ENCODE data around the gene SIK1. TPM values are rescaled to one million over a fixed set of nuclear protein-coding genes. Genes with fewer than 3 reads are reported as not detected.
"Not testable (repeated sequence)": the region's sequence is repeated elsewhere in the genome, so short reads cannot be mapped to it uniquely, and the experiment has no call there.

Gene SIK1
- polyA plus RNA-seq, 2 donors: 1.3 to 4.6 TPM

GRCh38 chr21:43456616-43457314 lies 29.8 kb upstream of the SIK1 start:
- not testable (repeated sequence) for H3K27me3 ChIP-seq (ENCODE audit: control insufficient read depth in 1 of 2, insufficient read depth in 2 of 2, low read length in 2 of 2); H3K4me3 ChIP-seq (ENCODE audit: low read depth in 1 of 2, low read length in 2 of 2); H3K9me3 ChIP-seq (ENCODE audit: control insufficient read depth in 2 of 2, insufficient read depth in 1 of 2, low read depth in 1 of 2, low read length in 1 of 2); H3K4me1 ChIP-seq (ENCODE audit: control insufficient read depth in 2 of 2, insufficient read depth in 2 of 2, low read length in 1 of 2); H3K27ac ChIP-seq (ENCODE audit: low read depth in 2 of 2, low read length in 1 of 2); H3K36me3 ChIP-seq (ENCODE audit: control insufficient read depth in 2 of 2, insufficient read depth in 2 of 2, low read length in 1 of 2)
- WGBS, 2 donors: no CpG with 5 or more reads among the region's 33 CpGs

DNA sequence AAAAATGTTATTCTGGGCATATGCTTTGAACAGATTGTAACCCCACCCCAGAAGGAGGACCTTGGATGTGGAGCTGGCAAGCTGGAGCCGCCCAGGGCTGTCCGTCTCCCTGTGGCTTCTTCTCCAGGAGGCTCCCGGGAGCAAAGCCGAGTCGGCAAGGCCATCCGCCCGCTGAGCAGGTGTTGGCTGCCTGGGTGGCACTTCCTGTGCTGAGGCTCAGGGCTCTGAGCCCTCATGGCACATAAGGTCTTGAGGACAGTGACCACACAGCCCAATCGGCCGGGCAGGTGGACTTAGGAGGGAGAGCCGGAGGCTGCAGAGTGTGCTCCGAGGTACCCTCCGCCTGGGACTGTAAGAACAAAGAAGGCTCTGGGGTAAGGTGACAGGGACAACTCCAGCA lies 28.8 kb upstream of the SIK1 start:
- not testable (repeated sequence) for H3K9me3 ChIP-seq (ENCODE audit: control insufficient read depth in 2 of 2, insufficient read depth in 1 of 2, low read depth in 1 of 2, low read length in 1 of 2); H3K27me3 ChIP-seq (ENCODE audit: control insufficient read depth in 1 of 2, insufficient read depth in 2 of 2, low read length in 2 of 2); H3K4me1 ChIP-seq (ENCODE audit: control insufficient read depth in 2 of 2, insufficient read depth in 2 of 2, low read length in 1 of 2); H3K4me3 ChIP-seq (ENCODE audit: low read depth in 1 of 2, low read length in 2 of 2); H3K36me3 ChIP-seq (ENCODE audit: control insufficient read depth in 2 of 2, insufficient read depth in 2 of 2, low read length in 1 of 2); H3K27ac ChIP-seq (ENCODE audit: low read depth in 2 of 2, low read length in 1 of 2)
- no CpG with 5 or more reads among the region's 12 CpGs for WGBS, 2 donors

DNA sequence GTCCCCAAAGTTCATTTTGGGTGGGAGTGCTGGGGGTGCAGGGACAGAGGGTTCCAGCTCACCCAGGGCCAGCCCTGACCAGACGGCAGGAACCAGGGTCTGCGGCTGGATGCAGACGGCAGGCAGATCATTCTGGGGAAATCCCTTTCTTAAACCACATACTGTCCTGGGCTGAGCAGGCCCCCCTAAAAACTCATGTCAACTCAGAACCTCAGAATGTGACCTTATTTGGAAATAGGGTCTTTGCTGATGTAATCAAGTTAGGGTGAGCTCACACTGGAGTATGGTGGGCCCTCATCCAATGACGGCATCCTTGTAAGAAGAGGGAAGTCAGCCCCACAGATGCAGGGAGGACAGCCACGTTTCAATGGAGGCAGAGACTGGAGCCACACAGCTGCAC lies 27.2 kb upstream of the SIK1 start:
- H3K4me3 ChIP-seq (ENCODE audit: low read depth in 1 of 2, low read length in 2 of 2); H3K4me1 ChIP-seq (ENCODE audit: control insufficient read depth in 2 of 2, insufficient read depth in 2 of 2, low read length in 1 of 2); H3K27ac ChIP-seq (ENCODE audit: low read depth in 2 of 2, low read length in 1 of 2); H3K9me3 ChIP-seq (ENCODE audit: control insufficient read depth in 2 of 2, insufficient read depth in 1 of 2, low read depth in 1 of 2, low read length in 1 of 2); H3K36me3 ChIP-seq (ENCODE audit: control insufficient read depth in 2 of 2, insufficient read depth in 2 of 2, low read length in 1 of 2); H3K27me3 ChIP-seq (ENCODE audit: control insufficient read depth in 1 of 2, insufficient read depth in 2 of 2, low read length in 2 of 2): not testable (repeated sequence)
- WGBS, 2 donors: no CpG with 5 or more reads among the region's 5 CpGs

DNA sequence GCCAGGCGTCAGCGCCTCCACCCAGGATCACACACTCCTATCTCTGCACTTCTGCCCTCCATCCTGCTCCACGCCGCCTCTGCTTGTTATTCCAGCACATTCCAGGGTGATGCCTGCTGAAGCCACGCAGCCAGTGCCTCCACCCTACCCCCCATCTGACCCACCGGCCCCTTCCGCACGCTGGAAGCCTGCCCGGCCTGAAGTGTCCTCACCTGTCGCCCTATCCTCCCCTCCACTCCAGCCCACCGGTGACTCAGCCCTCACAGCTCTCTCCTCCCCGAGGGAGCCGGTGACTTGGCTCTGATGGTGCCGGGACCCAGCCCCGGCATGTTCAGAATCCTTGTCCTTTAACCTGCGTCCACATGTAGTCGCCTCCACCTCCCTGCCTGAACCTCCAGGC lies 24.9 kb upstream of the SIK1 start:
- WGBS, 2 donors: 51% methylated on average over 2 of the region's 17 CpGs; no CpG with 5 or more reads in 1 of the 2 donors
- not testable (repeated sequence) for H3K27me3 ChIP-seq (ENCODE audit: control insufficient read depth in 1 of 2, insufficient read depth in 2 of 2, low read length in 2 of 2); H3K4me3 ChIP-seq (ENCODE audit: low read depth in 1 of 2, low read length in 2 of 2); H3K36me3 ChIP-seq (ENCODE audit: control insufficient read depth in 2 of 2, insufficient read depth in 2 of 2, low read length in 1 of 2); H3K27ac ChIP-seq (ENCODE audit: low read depth in 2 of 2, low read length in 1 of 2); H3K4me1 ChIP-seq (ENCODE audit: control insufficient read depth in 2 of 2, insufficient read depth in 2 of 2, low read length in 1 of 2); H3K9me3 ChIP-seq (ENCODE audit: control insufficient read depth in 2 of 2, insufficient read depth in 1 of 2, low read depth in 1 of 2, low read length in 1 of 2)

DNA sequence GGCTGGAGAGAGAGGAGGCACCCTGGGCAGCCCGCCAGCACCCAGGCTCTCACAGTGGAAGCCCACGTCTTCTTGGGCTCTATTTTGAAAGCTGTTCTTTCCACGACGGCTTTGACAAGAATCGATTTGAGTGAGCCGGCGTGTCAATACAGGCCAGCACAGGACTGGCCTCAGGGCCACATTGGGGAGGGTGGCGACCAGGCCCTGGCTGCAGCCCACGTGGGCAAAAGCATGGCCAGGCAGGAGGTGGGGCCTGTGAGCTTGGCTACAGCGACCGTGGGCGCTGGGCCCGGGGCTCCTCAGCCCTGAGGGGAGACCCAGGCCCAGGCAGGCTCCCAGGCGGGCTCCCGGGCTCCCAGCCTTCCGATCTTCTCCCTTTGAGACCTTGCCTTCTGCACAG lies 23.4 kb upstream of the SIK1 start:
- not testable (repeated sequence) for H3K4me3 ChIP-seq (ENCODE audit: low read depth in 1 of 2, low read length in 2 of 2); H3K27me3 ChIP-seq (ENCODE audit: control insufficient read depth in 1 of 2, insufficient read depth in 2 of 2, low read length in 2 of 2); H3K9me3 ChIP-seq (ENCODE audit: control insufficient read depth in 2 of 2, insufficient read depth in 1 of 2, low read depth in 1 of 2, low read length in 1 of 2); H3K27ac ChIP-seq (ENCODE audit: low read depth in 2 of 2, low read length in 1 of 2); H3K36me3 ChIP-seq (ENCODE audit: control insufficient read depth in 2 of 2, insufficient read depth in 2 of 2, low read length in 1 of 2); H3K4me1 ChIP-seq (ENCODE audit: control insufficient read depth in 2 of 2, insufficient read depth in 2 of 2, low read length in 1 of 2)
- WGBS, 2 donors: no CpG with 5 or more reads among the region's 16 CpGs

- H3K9me3 ChIP-seq (ENCODE audit: control insufficient read depth in 2 of 2, insufficient read depth in 1 of 2, low read depth in 1 of 2, low read length in 1 of 2); H3K27ac ChIP-seq (ENCODE audit: low read depth in 2 of 2, low read length in 1 of 2); H3K4me3 ChIP-seq (ENCODE audit: low read depth in 1 of 2, low read length in 2 of 2); H3K27me3 ChIP-seq (ENCODE audit: control insufficient read depth in 1 of 2, insufficient read depth in 2 of 2, low read length in 2 of 2); H3K36me3 ChIP-seq (ENCODE audit: control insufficient read depth in 2 of 2, insufficient read depth in 2 of 2, low read length in 1 of 2); H3K4me1 ChIP-seq (ENCODE audit: control insufficient read depth in 2 of 2, insufficient read depth in 2 of 2, low read length in 1 of 2): not testable (repeated sequence)
- WGBS, 2 donors: no CpG with 5 or more reads among the region's 23 CpGs
Measured at GRCh38 chr21:43447353-43447977, 20.5 kb upstream of the SIK1 start.

DNA sequence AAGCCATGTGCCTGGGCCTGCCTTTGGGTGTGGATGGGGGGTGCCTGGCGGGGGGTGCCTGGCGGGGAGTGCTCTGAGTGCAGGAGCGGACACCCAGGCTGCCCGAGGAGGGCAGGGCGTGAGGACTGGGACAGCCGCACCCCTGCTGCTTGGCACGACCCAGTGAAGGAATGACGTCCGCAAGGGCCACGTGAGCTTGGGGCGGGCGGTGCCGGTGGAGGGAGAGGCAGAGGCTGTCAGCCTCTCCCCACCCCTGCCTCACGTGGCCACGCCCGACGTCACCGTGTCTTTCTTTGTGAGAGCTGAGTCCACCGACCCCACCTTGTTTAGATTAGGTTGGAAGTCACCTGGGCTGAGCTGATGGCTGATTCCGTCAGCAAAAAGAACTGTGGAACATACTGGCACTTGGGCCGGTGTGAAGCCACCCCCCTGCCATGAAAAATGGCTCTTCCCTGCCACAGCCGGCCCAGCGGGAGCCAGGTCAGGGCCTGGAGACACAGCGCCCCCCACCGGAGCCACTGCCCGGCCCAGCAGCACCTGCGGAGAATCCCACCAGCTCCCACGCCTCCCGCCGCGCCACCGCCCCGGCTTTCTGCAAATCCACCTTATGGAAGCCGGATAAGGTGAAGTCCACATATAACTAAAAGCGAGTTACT lies 19.5 kb upstream of the SIK1 start:
- not testable (repeated sequence) for H3K27me3 ChIP-seq (ENCODE audit: control insufficient read depth in 1 of 2, insufficient read depth in 2 of 2, low read length in 2 of 2)

DNA sequence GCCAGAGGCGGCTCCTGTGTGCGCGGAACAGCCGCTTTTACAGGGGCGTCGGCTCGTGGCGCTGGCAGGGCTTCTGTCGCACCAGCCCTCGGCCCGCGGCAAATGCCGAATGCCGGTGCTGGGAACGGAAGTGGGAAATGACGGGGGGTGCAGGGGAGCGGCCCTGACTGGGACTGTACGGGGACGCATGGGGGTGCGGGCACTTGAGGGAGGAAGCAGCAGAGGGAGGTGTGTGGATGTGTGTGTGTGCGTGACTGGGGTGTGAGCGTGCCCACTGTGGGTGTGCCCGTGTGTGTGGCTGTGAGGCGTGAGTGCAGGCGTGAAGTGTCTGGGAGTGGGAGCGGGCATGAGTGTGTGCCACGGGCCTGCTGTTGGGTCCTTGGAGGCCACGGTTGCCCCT lies 17.6 kb upstream of the SIK1 start:
- H3K9me3 ChIP-seq (ENCODE audit: control insufficient read depth in 2 of 2, insufficient read depth in 1 of 2, low read depth in 1 of 2, low read length in 1 of 2); H3K27me3 ChIP-seq (ENCODE audit: control insufficient read depth in 1 of 2, insufficient read depth in 2 of 2, low read length in 2 of 2); H3K4me3 ChIP-seq (ENCODE audit: low read depth in 1 of 2, low read length in 2 of 2); H3K36me3 ChIP-seq (ENCODE audit: control insufficient read depth in 2 of 2, insufficient read depth in 2 of 2, low read length in 1 of 2); H3K27ac ChIP-seq (ENCODE audit: low read depth in 2 of 2, low read length in 1 of 2); H3K4me1 ChIP-seq (ENCODE audit: control insufficient read depth in 2 of 2, insufficient read depth in 2 of 2, low read length in 1 of 2): not testable (repeated sequence)
- 62% methylated on average over 12 of the region's 28 CpGs; no CpG with 5 or more reads in 1 of the 2 donors for WGBS, 2 donors

More for the DNA sequence above, 19.5 kb upstream of the SIK1 start:
- H3K9me3 ChIP-seq (ENCODE audit: control insufficient read depth in 2 of 2, insufficient read depth in 1 of 2, low read depth in 1 of 2, low read length in 1 of 2); H3K36me3 ChIP-seq (ENCODE audit: control insufficient read depth in 2 of 2, insufficient read depth in 2 of 2, low read length in 1 of 2); H3K4me1 ChIP-seq (ENCODE audit: control insufficient read depth in 2 of 2, insufficient read depth in 2 of 2, low read length in 1 of 2); H3K27ac ChIP-seq (ENCODE audit: low read depth in 2 of 2, low read length in 1 of 2); H3K4me3 ChIP-seq (ENCODE audit: low read depth in 1 of 2, low read length in 2 of 2): not testable (repeated sequence)
- no CpG with 5 or more reads among the region's 35 CpGs for whole genome bisulfite sequencing, 2 donors

- H3K36me3 ChIP-seq (ENCODE audit: control insufficient read depth in 2 of 2, insufficient read depth in 2 of 2, low read length in 1 of 2); H3K4me3 ChIP-seq (ENCODE audit: low read depth in 1 of 2, low read length in 2 of 2); H3K27me3 ChIP-seq (ENCODE audit: control insufficient read depth in 1 of 2, insufficient read depth in 2 of 2, low read length in 2 of 2); H3K9me3 ChIP-seq (ENCODE audit: control insufficient read depth in 2 of 2, insufficient read depth in 1 of 2, low read depth in 1 of 2, low read length in 1 of 2); H3K4me1 ChIP-seq (ENCODE audit: control insufficient read depth in 2 of 2, insufficient read depth in 2 of 2, low read length in 1 of 2): not testable (repeated sequence)
- WGBS, 2 donors: 23 to 25% methylated on average over 1 of the region's 12 CpGs
- peak overlapping the region in 1 of 2 donors; percentile 42 for H3K27ac ChIP-seq (ENCODE audit: low read depth in 2 of 2, low read length in 1 of 2)
Measured at GRCh38 chr21:43442571-43442970, 15.6 kb upstream of the SIK1 start.
